Measurements from ENCODE around the gene PRR9.

PRR9 gene

DNA sequence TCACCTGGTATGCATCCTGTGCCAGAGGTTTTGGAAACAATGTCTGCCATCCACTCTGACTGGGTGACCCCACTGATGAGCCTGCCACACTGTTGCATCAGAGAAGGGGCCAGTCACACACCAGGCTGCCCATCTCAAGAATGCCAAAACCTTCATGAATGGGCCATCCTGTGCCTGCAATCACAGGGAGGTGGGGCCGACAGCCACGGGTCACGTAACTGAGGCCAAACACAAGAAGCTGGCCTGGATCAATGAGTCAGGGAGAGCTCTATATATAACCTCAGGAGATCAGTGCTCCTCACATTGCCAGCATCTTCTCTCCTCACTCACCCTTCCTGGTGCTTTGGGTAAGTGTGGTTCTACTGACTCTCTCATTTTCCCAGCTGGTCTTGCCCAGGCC is 42.0 kb downstream of the PRR9 start, which contains the start of gene LORICRIN:
Gene LORICRIN (plus strand): TSS at position 301 of the 400 bp plus-strand sequence. CDS start 1,263 bp downstream, outside the sequence.
- Histone ChIP-seq H3K27me3 (ENCODE audit: control insufficient read depth, insufficient read depth, low read length) (peaks cover 10% of the 10 kb centered on the region), H3K9ac (ENCODE audit: low read length) (no peak within 1 kb of the TSS), H3K36me3 (ENCODE audit: control insufficient read depth, insufficient read depth, low read length) (no peaks in the 10 kb centered on the region), H3K4me1 (ENCODE audit: control insufficient read depth, insufficient read depth, low read length) (peaks cover 4% of the 10 kb centered on the region), H3K4me3 (ENCODE audit: low read length) (no peak within 1 kb of the TSS), H3K27ac (ENCODE audit: low read depth, low read length) (no peak within 1 kb of the TSS)

- Histone ChIP-seq H3K4me1 (ENCODE audit: control insufficient read depth, insufficient read depth, low read length) (peaks cover 4% of the 10 kb centered on the region), H3K27ac (ENCODE audit: low read depth, low read length) (no peak overlapping the region), H3K27me3 (ENCODE audit: control insufficient read depth, insufficient read depth, low read length) (peaks cover 10% of the 10 kb centered on the region), H3K9ac (ENCODE audit: low read length) (no peak overlapping the region), H3K36me3 (ENCODE audit: control insufficient read depth, insufficient read depth, low read length) (no peaks in the 10 kb centered on the region), H3K4me3 (ENCODE audit: low read length) (peak overlapping the region; percentile 15)
These were observed 43.3 kb downstream of the PRR9 start for GRCh38 chr1:153260585-153261280.

DNA sequence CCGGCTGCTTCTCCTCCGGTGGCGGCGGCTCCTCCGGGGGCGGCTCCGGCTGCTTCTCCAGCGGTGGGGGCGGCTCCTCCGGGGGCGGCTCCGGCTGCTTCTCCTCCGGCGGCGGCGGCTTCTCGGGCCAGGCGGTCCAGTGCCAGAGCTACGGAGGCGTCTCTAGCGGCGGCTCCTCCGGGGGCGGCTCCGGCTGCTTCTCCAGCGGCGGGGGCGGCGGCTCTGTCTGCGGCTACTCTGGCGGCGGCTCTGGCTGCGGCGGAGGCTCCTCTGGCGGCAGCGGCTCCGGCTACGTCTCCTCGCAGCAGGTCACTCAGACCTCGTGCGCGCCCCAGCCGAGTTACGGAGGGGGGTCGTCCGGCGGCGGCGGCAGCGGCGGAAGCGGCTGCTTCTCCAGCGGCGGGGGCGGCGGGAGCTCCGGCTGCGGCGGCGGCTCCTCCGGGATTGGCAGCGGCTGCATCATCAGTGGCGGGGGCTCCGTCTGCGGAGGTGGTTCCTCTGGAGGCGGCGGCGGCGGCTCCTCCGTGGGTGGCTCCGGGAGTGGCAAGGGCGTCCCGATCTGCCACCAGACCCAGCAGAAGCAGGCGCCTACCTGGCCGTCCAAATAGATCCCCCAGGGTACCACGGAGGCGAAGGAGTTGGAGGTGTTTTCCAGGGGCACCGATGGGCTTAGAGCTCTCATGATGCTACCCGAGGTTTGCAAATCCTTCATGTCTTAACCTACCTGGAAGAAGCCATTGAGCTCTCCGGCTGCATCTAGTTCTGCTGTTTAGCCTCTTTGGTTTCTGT is 44.1 kb downstream of the PRR9 start:
- H3K36me3 ChIP-seq (ENCODE audit: control insufficient read depth, insufficient read depth, low read length), result no peaks in the 10 kb centered on the region
- peaks cover 10% of the 10 kb centered on the region for H3K27me3 ChIP-seq (ENCODE audit: control insufficient read depth, insufficient read depth, low read length)
- H3K4me1 ChIP-seq (ENCODE audit: control insufficient read depth, insufficient read depth, low read length), result peaks cover 4% of the 10 kb centered on the region
- H3K4me3 ChIP-seq (ENCODE audit: low read length), result peak overlapping the region; percentile 3
- no peak overlapping the region for H3K9ac ChIP-seq (ENCODE audit: low read length)
- no peak overlapping the region for H3K27ac ChIP-seq (ENCODE audit: low read depth, low read length)

DNA sequence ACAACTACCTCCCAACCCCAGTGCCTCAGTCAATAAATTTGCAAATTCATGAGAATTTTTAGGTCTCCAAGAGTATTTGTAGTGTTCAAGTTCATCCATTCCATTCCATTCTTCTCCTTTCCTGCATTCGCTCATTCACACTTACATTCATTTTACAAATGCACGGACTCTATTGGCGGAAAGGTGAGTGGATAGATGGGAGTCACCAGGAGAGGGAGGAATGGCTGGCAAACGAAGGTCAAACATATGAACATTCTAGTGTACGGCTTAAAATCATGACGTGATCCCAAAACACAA is 44.6 kb downstream of the PRR9 start:
- H3K4me3 ChIP-seq (ENCODE audit: low read length), result peak overlapping the region; percentile 3
- H3K27me3 ChIP-seq (ENCODE audit: control insufficient read depth, insufficient read depth, low read length), result peaks cover 10% of the 10 kb centered on the region
- H3K9ac ChIP-seq (ENCODE audit: low read length), result no peak overlapping the region
- no peaks in the 10 kb centered on the region for H3K36me3 ChIP-seq (ENCODE audit: control insufficient read depth, insufficient read depth, low read length)
- peaks cover 4% of the 10 kb centered on the region for H3K4me1 ChIP-seq (ENCODE audit: control insufficient read depth, insufficient read depth, low read length)
- H3K27ac ChIP-seq (ENCODE audit: low read depth, low read length), result no peak overlapping the region

- Histone ChIP-seq H3K4me3 (ENCODE audit: low read length) (peak overlapping the region; percentile 3), H3K27me3 (ENCODE audit: control insufficient read depth, insufficient read depth, low read length) (peaks cover 10% of the 10 kb centered on the region), H3K4me1 (ENCODE audit: control insufficient read depth, insufficient read depth, low read length) (peaks cover 4% of the 10 kb centered on the region)
These were observed 45.2 kb downstream of the PRR9 start for GRCh38 chr1:153262462-153263157.

DNA sequence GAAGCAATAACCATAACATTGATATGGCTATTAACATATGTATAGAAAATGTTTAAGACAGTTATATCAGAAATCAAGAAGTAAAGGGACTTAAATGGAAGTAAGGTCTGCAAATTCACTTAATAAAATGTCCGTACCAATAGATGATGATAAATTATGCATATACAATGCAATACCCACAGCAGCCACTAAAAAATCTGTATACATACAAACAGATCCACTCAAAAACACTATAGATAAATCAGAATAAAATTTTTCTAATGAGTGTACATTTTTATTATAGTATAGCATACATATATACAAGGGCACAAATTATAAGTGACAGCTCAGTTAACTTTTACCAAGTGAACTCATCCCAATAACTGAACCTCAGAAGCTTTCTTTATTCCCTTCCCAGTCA is 48.1 kb downstream of the PRR9 start:
- no peak overlapping the region for H3K9ac ChIP-seq (ENCODE audit: low read length)
- H3K4me3 ChIP-seq (ENCODE audit: low read length), result no peak overlapping the region
- H3K4me1 ChIP-seq (ENCODE audit: control insufficient read depth, insufficient read depth, low read length), result peaks cover 4% of the 10 kb centered on the region
- H3K36me3 ChIP-seq (ENCODE audit: control insufficient read depth, insufficient read depth, low read length), result no peaks in the 10 kb centered on the region
- H3K27me3 ChIP-seq (ENCODE audit: control insufficient read depth, insufficient read depth, low read length), result peaks cover 10% of the 10 kb centered on the region
- H3K27ac ChIP-seq (ENCODE audit: low read depth, low read length), result no peak overlapping the region

More at GRCh38 chr1:153262462-153263157, 45.2 kb downstream of the PRR9 start:
- H3K27ac ChIP-seq (ENCODE audit: low read depth, low read length), result no peak overlapping the region
- no peaks in the 10 kb centered on the region for H3K36me3 ChIP-seq (ENCODE audit: control insufficient read depth, insufficient read depth, low read length)
- no peak overlapping the region for H3K9ac ChIP-seq (ENCODE audit: low read length)
